PC-3 (cell line): ENCODE measurements around the gene BCR. TPM values are rescaled to one million over a fixed set of nuclear protein-coding genes. Genes with fewer than 3 reads are reported as not detected.

ENCODE experiments used
- ATAC-seq: fragments of 200-7000 bp; cut with Tn5 transposase; 2 replicates; pipeline ENCODE4 v1.9.1; 2020; ENCODE audit warnings: mild to moderate bottlenecking, moderate library complexity
- BruUV-seq: library from RNA; stranded (reverse); fragments of 400-500 nt; replicated peaks from 2 replicates; lab custom pipeline; 2021; lab: Mats Ljungman, UMichigan
- CTCF ChIA-PET: fragments of 300-600 bp; sonication (Branson Sonifier 250); formaldehyde crosslinking; loops from one replicate; lab custom pipeline; 2022; ENCODE audit warnings: antibody characterized with exemption; lab: Charles Lee
- POLR2A ChIA-PET: fragments of 300-600 bp; sonication (Branson Sonifier 250); formaldehyde crosslinking; loops from one replicate; lab custom pipeline; 2022; ENCODE audit warnings: antibody characterized with exemption; ENCODE audit not compliant: unreplicated experiment; lab: Charles Lee
- DNase-seq: peaks from one replicate; pipeline ENCODE4 v3.0.0-alpha.2; 2015
- H2AFZ ChIP-seq: fragments of 300-600 bp; sonication (generic); 2 replicates; pipeline ENCODE4 v1.6.0; 2016; ENCODE audit warnings: antibody characterized with exemption, low read length
- H3F3A ChIP-seq: fragments of 300-600 bp; sonication (generic); one replicate; pipeline ENCODE4 v1.6.0; 2017; ENCODE audit warnings: antibody characterized with exemption, low read length, control low read depth, mild to moderate bottlenecking; ENCODE audit not compliant: unreplicated experiment
- H3K27ac ChIP-seq: fragments of 300-600 bp; sonication (generic); 2 replicates; pipeline ENCODE4 v1.5.1; 2016; ENCODE audit warnings: mild to moderate bottlenecking, low read length
- H3K27me3 ChIP-seq: fragments of 300-600 bp; sonication (generic); 2 replicates; pipeline ENCODE4 v1.6.1; 2016; ENCODE audit warnings: low read length, mixed read lengths
- H3K36me3 ChIP-seq: fragments of 300-600 bp; sonication (generic); 2 replicates; pipeline ENCODE4 v1.6.1; 2016; ENCODE audit warnings: low read depth, mixed run types, low read length, mixed read lengths
- H3K4me1 ChIP-seq: fragments of 300-600 bp; sonication (generic); 2 replicates; pipeline ENCODE4 v1.5.1; 2016; ENCODE audit warnings: low read length; ENCODE audit not compliant: insufficient read depth
- H3K4me2 ChIP-seq: fragments of 300-600 bp; sonication (generic); 2 replicates; pipeline ENCODE4 v1.6.0; 2016; ENCODE audit warnings: low read length
- H3K4me3 ChIP-seq: fragments of 300-600 bp; sonication (generic); 2 replicates; pipeline ENCODE4 v1.5.1; 2016; ENCODE audit warnings: mild to moderate bottlenecking, low read length, mixed read lengths
- H3K79me2 ChIP-seq: fragments of 300-600 bp; sonication (generic); 2 replicates; pipeline ENCODE4 v1.6.1; 2017; ENCODE audit warnings: low read length, mixed read lengths
- H3K9ac ChIP-seq: fragments of 300-600 bp; sonication (generic); 2 replicates; pipeline ENCODE4 v1.6.0; 2016; ENCODE audit warnings: mild to moderate bottlenecking, low read length
- H3K9me2 ChIP-seq: fragments of 300-600 bp; sonication (generic); replicated peaks from 2 replicates; pipeline ENCODE4 v1.6.1; 2016; ENCODE audit warnings: mixed run types, low read length, mixed read lengths
- H3K9me3 ChIP-seq: fragments of 300-600 bp; sonication (generic); 2 replicates; pipeline ENCODE4 v1.6.1; 2016; ENCODE audit warnings: low read length, mixed read lengths
- H4K20me1 ChIP-seq: fragments of 300-600 bp; sonication (generic); 2 replicates; pipeline ENCODE4 v1.6.1; 2016; ENCODE audit warnings: low read length, mixed read lengths
- CTCF ChIP-seq: fragments of 300-600 bp; sonication (generic); conservative IDR thresholded peaks from 2 replicates; pipeline ENCODE4 v1.5.1; 2017; ENCODE audit warnings: antibody characterized with exemption, low read depth, mild to moderate bottlenecking, low read length
- EZH2 ChIP-seq: fragments of 300-600 bp; sonication (generic); IDR thresholded peaks from one replicate; pipeline ENCODE4 v1.6.1; 2017; ENCODE audit warnings: antibody characterized with exemption, mild to moderate bottlenecking, low read length; ENCODE audit not compliant: unreplicated experiment
- EZH2phosphoT487 ChIP-seq: fragments of 300-600 bp; sonication (generic); IDR thresholded peaks from 2 replicates; pipeline ENCODE4 v1.6.1; 2018; ENCODE audit warnings: mild to moderate bottlenecking, antibody characterized with exemption, low read length, borderline replicate concordance
- intact Hi-C: fragments of 100-400 bp; cut with micrococcal nuclease; formaldehyde crosslinking; loops from 2 replicates; pipeline ENCODE4 v1.9.0; 2023
- total RNA-seq: library from RNA; depleted of rRNA; stranded (reverse); fragments of >200 nt; gene quantifications from 2 replicates; pipeline ENCODE4 v1.2.3, GENCODE V29; 2014

BCR gene
- total RNA-seq, 1 experiment from 2014 or later, result 36.8 TPM

- intact Hi-C loops, result no loop called here
- H3K9ac ChIP-seq, result no peak overlapping the region
- CTCF ChIA-PET, result no interaction called here
Measured at GRCh38 chr22:23166042-23166831, 14.1 kb upstream of the BCR start.

GRCh38 chr22:23166841-23167616, 13.3 kb upstream of the BCR start:
- Histone ChIP-seq H3K9me3 (no peaks in the 10 kb centered on the region), H3K27ac (no peak overlapping the region), H3K9ac (no peak overlapping the region), H3K79me2 (no peaks in the 10 kb centered on the region), H3K27me3 (no peaks in the 10 kb centered on the region), H3K4me1 (no peaks in the 10 kb centered on the region), H3K9me2 (no peaks in the 10 kb centered on the region), H4K20me1 (no peaks in the 10 kb centered on the region), H3K36me3 (no peaks in the 10 kb centered on the region), H3F3A (no peaks in the 10 kb centered on the region), H3K4me3 (no peak overlapping the region), H3K4me2 (no peak overlapping the region), H2AFZ (no peak overlapping the region)
- BruUV-seq, result no TSS peak
- TF ChIP-seq EZH2phosphoT487 (no peak), CTCF (no peak), EZH2 (no peak)
- DNase-seq (no peak), ATAC-seq (no peak)
- POLR2A ChIA-PET, result no interaction called here
- intact Hi-C loops, result no loop called here
- CTCF ChIA-PET, result no interaction called here

More at GRCh38 chr22:23166042-23166831, 14.1 kb upstream of the BCR start:
- H3K27me3 ChIP-seq, result no peaks in the 10 kb centered on the region
- no peaks in the 10 kb centered on the region for H3F3A ChIP-seq
- BruUV-seq, result no TSS peak
- POLR2A ChIA-PET, result no interaction called here
- no peaks in the 10 kb centered on the region for H3K9me3 ChIP-seq
- DNase-seq (no peak), ATAC-seq (no peak)
- H3K36me3 ChIP-seq, result no peaks in the 10 kb centered on the region
- H3K4me1 ChIP-seq, result no peaks in the 10 kb centered on the region
- H2AFZ ChIP-seq, result no peak overlapping the region
- H3K27ac ChIP-seq, result no peak overlapping the region
- H3K79me2 ChIP-seq, result no peaks in the 10 kb centered on the region
- H4K20me1 ChIP-seq, result no peaks in the 10 kb centered on the region
- no peak overlapping the region for H3K4me2 ChIP-seq
- no peak overlapping the region for H3K4me3 ChIP-seq
- H3K9me2 ChIP-seq, result no peaks in the 10 kb centered on the region
- TF ChIP-seq EZH2, result no peak
- no peak for TF ChIP-seq EZH2phosphoT487
- TF ChIP-seq CTCF, result no peak
